Measurements from ENCODE around the gene CNTNAP2.
"Not testable (repeated sequence)": the region's sequence is repeated elsewhere in the genome, so short reads cannot be mapped to it uniquely, and the experiment has no call there.

CNTNAP2 gene

DNA sequence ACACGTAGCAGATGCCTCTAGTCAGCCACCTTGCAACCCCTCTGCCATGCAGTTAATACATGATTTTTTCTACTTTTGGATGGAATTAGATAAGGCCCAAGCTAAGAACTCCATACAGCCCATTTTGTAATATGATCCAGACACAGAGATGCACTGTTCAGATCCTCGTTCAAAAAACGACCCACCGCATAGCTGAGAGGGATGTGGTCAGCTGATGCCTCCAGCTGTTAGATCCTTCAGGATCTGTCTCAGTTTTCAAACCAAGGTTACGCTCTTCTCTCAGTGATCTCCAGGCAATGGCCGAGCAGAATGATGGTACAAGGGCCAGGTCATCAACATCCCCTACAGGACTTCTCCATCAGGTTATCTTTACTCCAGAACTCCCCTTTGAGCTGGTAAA lies 1592.3 kb downstream of the CNTNAP2 start:
- no peak for DNase-seq (ENCODE audit: low read depth, low spot score)
- Histone ChIP-seq H3K4me3 (no peak overlapping the region), H3K36me3 (ENCODE audit: insufficient read depth, low read length) (no peaks in the 10 kb centered on the region), H3K27ac (no peak overlapping the region), H3K9ac (ENCODE audit: insufficient read length) (no peak overlapping the region), H3K9me3 (ENCODE audit: low read depth, low read length) (no peaks in the 10 kb centered on the region)
- TF ChIP-seq FOXP2 (optimal IDR thresholded peaks at IDR 0.05; ENCODE audit: control extremely low read depth, extremely low read length, insufficient read depth) (no peak), EZH2 (IDR thresholded peaks at IDR 0.05) (no peak), POLR2AphosphoS5 (IDR thresholded peaks at IDR 0.05; ENCODE audit: borderline replicate concordance, low read depth, low read length) (no peak)

GRCh38 chr7:147711447-147711846 lies 1594.8 kb downstream of the CNTNAP2 start:
- DNase-seq (ENCODE audit: low read depth, low spot score): no peak
- H3K9me3 ChIP-seq (ENCODE audit: low read depth, low read length): no peaks in the 10 kb centered on the region
- H3K27ac ChIP-seq: no peak overlapping the region
- H3K36me3 ChIP-seq (ENCODE audit: insufficient read depth, low read length): no peaks in the 10 kb centered on the region
- no peak for TF ChIP-seq EZH2 (IDR thresholded peaks at IDR 0.05)
- TF ChIP-seq POLR2AphosphoS5 (IDR thresholded peaks at IDR 0.05; ENCODE audit: borderline replicate concordance, low read depth, low read length): no peak
- no peak for TF ChIP-seq FOXP2 (optimal IDR thresholded peaks at IDR 0.05; ENCODE audit: control extremely low read depth, extremely low read length, insufficient read depth)
- H3K9ac ChIP-seq (ENCODE audit: insufficient read length): no peak overlapping the region
- no peak overlapping the region for H3K4me3 ChIP-seq

DNA sequence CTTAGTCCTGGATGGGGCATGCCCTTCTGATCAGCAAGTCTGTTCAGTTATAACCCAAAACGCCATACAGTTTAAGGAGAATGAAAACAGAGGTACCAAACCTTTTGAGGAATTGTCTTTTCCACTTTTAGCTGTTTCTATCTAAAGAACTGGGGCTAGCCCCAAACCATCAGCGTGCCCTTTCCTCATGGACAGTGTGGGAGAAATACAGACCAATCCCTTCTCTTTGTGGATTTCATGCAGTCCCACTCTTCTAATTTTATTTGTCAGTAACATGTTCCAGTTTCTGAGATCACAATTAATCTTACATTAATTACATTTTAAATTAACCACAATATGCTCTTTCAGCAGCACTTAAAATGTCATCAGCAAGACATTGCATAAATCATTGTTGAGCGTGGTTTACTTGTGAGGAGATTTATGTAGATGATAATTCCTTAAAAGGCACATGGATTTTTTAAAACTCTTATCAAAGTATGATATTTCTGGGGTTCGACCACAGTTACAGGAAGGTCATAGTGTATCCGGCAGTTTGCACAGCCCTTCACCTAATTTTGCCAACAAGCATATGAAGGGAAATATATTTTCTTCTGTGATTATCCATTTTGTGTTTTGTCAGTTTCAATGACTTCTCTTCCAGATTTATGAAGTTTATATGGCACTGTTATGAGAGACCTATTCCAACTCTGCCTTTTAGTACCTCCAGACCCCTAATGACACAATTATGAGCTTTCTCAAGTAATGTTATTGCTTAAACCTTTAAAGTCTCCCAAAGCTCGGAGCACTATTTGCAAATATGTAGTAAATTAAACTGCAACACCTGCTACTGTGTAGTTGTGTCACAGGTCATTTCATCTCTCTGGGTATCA lies 1605.6 kb downstream of the CNTNAP2 start:
- Histone ChIP-seq H3K27ac (no peak overlapping the region), H3K9ac (ENCODE audit: insufficient read length) (no peak overlapping the region), H3K4me3 (no peak overlapping the region), H3K9me3 (ENCODE audit: low read depth, low read length) (no peaks in the 10 kb centered on the region), H3K36me3 (ENCODE audit: insufficient read depth, low read length) (no peaks in the 10 kb centered on the region)
- TF ChIP-seq EZH2 (IDR thresholded peaks at IDR 0.05): no peak
- no peak for TF ChIP-seq POLR2AphosphoS5 (IDR thresholded peaks at IDR 0.05; ENCODE audit: borderline replicate concordance, low read depth, low read length)
- no peak for TF ChIP-seq FOXP2 (optimal IDR thresholded peaks at IDR 0.05; ENCODE audit: control extremely low read depth, extremely low read length, insufficient read depth)
- DNase-seq (ENCODE audit: low read depth, low spot score): no peak

DNA sequence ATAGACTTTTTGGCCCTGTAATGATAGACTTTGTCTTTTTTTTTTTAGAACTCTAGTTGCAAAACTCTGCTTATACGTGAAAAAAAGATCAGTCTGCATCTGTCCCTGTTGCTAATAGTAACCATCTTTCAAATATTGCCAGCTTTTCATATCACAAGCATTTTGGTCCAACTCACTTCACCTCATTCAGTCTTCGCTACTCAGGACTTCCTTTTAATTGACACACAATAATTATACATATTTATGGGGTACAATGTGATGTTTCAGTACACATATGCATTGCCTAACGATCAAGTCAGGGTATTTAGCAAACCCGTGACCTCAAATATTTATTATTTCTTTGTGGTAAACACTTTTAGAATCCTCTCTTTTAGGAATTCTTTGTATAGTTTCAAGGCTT lies 1606.9 kb downstream of the CNTNAP2 start:
- Histone ChIP-seq H3K4me3 (no peak overlapping the region), H3K9me3 (ENCODE audit: low read depth, low read length) (no peaks in the 10 kb centered on the region), H3K9ac (ENCODE audit: insufficient read length) (no peak overlapping the region), H3K36me3 (ENCODE audit: insufficient read depth, low read length) (no peaks in the 10 kb centered on the region), H3K27ac (no peak overlapping the region)
- no peak for DNase-seq (ENCODE audit: low read depth, low spot score)
- TF ChIP-seq EZH2 (IDR thresholded peaks at IDR 0.05) (no peak), FOXP2 (optimal IDR thresholded peaks at IDR 0.05; ENCODE audit: control extremely low read depth, extremely low read length, insufficient read depth) (no peak), POLR2AphosphoS5 (IDR thresholded peaks at IDR 0.05; ENCODE audit: borderline replicate concordance, low read depth, low read length) (no peak)

GRCh38 chr7:147731311-147731710 lies 1614.7 kb downstream of the CNTNAP2 start:
- DNase-seq (ENCODE audit: low read depth, low spot score): no peak
- Histone ChIP-seq H3K9me3 (ENCODE audit: low read depth, low read length) (no peaks in the 10 kb centered on the region), H3K27ac (no peak overlapping the region), H3K9ac (ENCODE audit: insufficient read length) (no peak overlapping the region), H3K36me3 (ENCODE audit: insufficient read depth, low read length) (no peaks in the 10 kb centered on the region), H3K4me3 (no peak overlapping the region)
- TF ChIP-seq EZH2 (IDR thresholded peaks at IDR 0.05): no peak
- TF ChIP-seq FOXP2 (optimal IDR thresholded peaks at IDR 0.05; ENCODE audit: control extremely low read depth, extremely low read length, insufficient read depth): no peak
- TF ChIP-seq POLR2AphosphoS5 (IDR thresholded peaks at IDR 0.05; ENCODE audit: borderline replicate concordance, low read depth, low read length): no peak

DNA sequence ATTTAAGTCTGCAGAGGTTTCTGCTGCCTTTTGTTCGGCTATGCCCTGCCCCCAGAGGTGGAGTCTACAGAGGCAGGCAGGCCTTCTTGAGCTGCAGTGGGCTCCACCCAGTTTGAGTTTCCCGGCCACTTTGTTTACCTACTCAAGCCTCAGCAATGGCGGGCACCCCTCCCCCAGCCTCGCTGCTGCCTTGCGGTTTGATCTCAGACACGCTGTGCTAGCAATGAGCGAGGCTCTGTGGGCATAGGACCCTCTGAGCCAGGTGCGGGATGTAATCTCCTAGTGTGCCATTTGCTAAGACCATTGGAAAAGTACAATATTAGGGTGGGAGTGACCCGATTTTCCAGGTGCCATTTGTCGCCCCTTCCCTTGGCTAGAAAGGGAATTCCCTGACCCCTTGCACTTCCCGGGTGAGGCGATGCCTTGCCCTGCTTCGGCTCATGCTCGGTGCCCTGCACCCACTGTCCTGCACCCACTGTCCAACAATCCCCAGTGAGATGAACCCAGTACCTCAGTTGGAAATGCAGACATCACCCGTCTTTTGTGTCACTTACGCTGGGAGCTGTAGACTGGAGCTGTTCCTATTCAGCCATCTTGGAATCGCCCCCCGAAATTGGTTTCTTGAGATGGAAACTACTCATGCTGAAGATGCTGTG lies 1621.1 kb downstream of the CNTNAP2 start:
- H3K4me3 ChIP-seq; H3K27ac ChIP-seq; H3K9ac ChIP-seq (ENCODE audit: insufficient read length): not testable (repeated sequence)

DNA sequence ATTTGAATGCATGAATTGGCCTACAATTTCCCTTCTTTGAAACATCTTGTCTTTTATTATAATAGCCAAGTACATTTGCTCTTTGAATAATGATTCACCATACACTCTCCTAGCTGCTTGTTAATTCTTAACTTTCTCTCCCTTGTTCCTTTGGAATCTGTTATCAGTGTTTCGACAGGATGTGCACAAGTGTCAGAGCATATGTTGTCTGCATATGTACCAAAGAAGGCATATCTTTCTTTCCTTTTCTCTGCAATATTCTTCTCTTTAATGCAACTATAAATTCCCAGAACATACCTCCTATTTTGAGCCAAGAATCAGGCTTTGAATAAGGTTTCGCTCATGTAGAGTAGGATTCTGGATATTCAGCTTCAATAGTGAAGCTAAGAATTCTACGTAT lies 1625.7 kb downstream of the CNTNAP2 start:
- Histone ChIP-seq H3K9ac (ENCODE audit: insufficient read length) (no peak overlapping the region), H3K27ac (no peak overlapping the region), H3K36me3 (ENCODE audit: insufficient read depth, low read length) (no peaks in the 10 kb centered on the region), H3K4me3 (no peak overlapping the region), H3K9me3 (ENCODE audit: low read depth, low read length) (no peaks in the 10 kb centered on the region)
- DNase-seq (ENCODE audit: low read depth, low spot score): no peak
- no peak for TF ChIP-seq POLR2AphosphoS5 (IDR thresholded peaks at IDR 0.05; ENCODE audit: borderline replicate concordance, low read depth, low read length)
- TF ChIP-seq FOXP2 (optimal IDR thresholded peaks at IDR 0.05; ENCODE audit: control extremely low read depth, extremely low read length, insufficient read depth): no peak
- TF ChIP-seq EZH2 (IDR thresholded peaks at IDR 0.05): no peak

More for the DNA sequence above, 1621.1 kb downstream of the CNTNAP2 start:
- not testable (repeated sequence) for DNase-seq (ENCODE audit: low read depth, low spot score); H3K36me3 ChIP-seq (ENCODE audit: insufficient read depth, low read length); H3K9me3 ChIP-seq (ENCODE audit: low read depth, low read length)

DNA sequence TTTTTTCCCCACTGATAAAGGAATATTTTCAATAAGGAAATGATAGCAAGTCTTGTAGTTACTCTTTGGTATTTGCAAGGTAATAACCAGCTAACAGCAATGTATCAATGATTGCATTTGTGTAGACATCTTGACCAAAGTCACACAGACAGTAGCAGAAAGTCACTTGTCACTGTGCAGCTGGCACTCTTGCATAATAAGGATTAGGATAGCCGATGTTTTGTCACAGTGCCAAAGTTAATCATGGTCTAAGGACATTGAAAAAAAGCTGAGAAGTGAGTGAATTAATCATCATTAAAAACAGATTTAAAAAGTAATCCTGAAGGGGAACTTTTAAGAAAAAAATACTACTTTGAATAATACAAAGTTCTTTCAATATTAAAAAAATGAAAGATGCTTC lies 1639.7 kb downstream of the CNTNAP2 start:
- Histone ChIP-seq H3K36me3 (ENCODE audit: insufficient read depth, low read length) (no peaks in the 10 kb centered on the region), H3K4me3 (no peak overlapping the region), H3K27ac (no peak overlapping the region), H3K9me3 (ENCODE audit: low read depth, low read length) (no peaks in the 10 kb centered on the region), H3K9ac (ENCODE audit: insufficient read length) (no peak overlapping the region)
- DNase-seq (ENCODE audit: low read depth, low spot score): no peak
- no peak for TF ChIP-seq FOXP2 (optimal IDR thresholded peaks at IDR 0.05; ENCODE audit: control extremely low read depth, extremely low read length, insufficient read depth)
- TF ChIP-seq POLR2AphosphoS5 (IDR thresholded peaks at IDR 0.05; ENCODE audit: borderline replicate concordance, low read depth, low read length): no peak
- TF ChIP-seq EZH2 (IDR thresholded peaks at IDR 0.05): no peak
